Activated CD4-positive, alpha-beta T cell treated with anti-CD3 and anti-CD28 coated beads, Interleukin-2, amount 50 U/mL, for 24 hours (primary cell): Measurements from ENCODE around the gene HNRNPAB.
"Not testable (repeated sequence)": the region's sequence is repeated elsewhere in the genome, so short reads cannot be mapped to it uniquely, and the experiment has no call there.

Experiments
- DNase-seq, 2 donors: peaks; one replicate each; pipeline ENCODE4 v3.0.0-alpha.2; 2020; ENCODE audit warnings: low read depth in 1 of 2, low spot score in 1 of 2

Gene HNRNPAB

DNA sequence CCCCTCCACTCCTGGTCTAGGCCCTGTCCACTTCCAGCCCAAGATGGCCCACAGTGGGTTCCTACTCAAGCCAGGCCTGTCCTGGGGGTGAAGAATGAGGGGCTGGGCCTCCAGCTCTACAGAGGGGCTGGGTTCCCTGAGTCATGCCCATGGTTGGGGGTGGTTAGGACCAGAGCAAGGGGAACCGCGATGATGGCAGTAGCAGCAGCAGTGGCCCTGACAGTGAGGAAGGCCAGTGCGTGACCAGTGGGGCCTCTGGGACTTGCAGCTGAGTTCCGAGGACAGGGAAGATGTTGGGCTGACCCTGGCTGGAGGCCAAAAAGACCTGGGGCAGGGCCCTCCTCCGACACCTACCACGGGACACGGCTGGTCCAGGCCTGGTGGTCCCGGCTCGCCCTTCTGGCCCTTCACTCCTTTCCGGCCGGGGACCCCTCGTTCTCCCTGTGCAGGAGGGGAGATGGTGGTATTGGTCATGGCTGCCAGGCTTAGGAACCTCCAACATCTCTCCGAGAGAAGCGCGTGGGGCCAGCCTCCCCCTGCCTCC lies 37.4 kb downstream of the HNRNPAB start:
- DNase-seq: no peak

DNA sequence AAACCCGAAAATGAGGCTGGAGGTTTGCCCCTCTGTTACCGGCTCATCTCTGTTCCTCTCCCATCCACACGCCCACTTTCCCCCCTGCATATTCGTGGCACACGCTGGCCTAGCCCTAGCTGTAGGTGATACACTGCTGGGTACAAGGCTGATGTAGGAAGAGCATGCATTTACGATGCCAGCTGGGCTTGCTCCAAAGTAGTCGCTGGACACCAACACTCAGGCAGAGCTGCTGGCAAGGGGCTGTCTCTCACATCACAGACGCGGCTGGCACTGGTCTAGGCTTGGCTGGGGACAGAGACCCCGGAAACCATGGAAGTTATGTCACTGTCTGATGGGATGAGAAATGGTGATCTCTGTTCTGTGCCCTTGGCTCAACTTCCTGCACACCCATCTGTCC lies 38.1 kb downstream of the HNRNPAB start:
- no peak for DNase-seq

DNA sequence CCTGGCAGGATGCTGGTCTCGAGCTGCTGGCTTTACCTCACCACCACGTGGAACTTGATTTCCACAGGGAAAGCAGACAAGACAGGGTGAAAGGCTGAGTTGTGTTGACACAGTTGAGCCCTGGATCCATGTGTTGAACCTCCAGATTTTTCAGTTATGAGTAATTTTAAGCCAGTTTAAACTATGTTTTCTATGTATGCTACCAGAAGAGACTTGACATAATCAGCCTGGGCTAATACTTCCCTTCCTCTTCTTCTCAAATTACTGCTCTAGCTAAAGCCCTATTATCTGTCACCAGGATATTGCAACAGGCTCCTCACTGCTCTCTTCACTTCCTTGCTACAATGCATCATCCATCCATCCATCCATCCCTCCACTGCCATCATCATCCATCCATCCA lies 40.2 kb downstream of the HNRNPAB start:
- DNase-seq: no peak

DNA sequence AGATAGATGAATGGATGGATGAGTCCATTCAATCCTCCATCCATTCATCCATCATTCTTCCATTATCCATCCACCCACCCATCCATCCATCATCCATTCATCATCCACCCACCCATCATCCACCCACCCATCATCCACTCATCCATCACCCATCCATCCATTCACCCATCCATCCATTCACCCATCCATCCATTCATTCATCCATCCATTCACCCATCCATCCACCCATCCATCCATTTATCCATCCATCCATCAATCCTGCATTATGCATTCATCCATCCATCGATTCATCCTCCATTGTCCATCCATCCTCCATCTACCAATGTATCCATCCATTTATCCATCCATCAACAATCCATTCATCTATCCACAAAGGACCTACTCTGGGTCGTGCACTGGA lies 41.1 kb downstream of the HNRNPAB start:
- DNase-seq: no peak

DNA sequence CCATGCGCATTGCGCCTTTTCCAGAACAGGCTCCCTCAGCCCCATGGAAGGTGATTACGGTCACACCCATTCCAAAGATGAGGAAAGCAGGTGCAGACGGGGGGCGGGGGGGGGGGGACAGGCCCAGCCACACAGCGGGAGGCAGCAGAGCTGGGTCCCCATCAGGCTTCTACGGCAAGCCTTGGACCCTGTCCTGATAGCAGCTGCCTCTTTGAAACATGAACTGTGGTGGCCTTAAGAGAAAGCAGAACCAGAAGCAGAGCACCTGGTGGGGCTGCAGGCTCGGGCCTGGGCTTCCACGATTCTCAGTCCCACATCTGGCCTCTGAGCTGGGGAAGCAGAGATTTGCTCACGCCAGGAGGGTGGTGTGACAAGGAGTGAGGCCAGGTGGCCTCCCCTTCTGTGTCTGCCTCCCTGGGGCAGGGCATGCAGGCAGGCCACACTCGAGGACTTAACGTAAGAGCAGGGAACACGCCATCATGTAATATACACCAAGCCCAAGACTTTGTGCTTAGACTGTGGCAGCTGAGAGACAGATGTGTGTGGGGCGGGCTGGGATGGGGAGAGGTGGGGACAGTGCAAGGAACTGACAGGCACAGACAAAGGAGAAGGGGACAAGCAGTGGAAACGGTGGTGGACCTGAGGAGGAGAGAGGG lies 42.4 kb downstream of the HNRNPAB start:
- no peak for DNase-seq

DNA sequence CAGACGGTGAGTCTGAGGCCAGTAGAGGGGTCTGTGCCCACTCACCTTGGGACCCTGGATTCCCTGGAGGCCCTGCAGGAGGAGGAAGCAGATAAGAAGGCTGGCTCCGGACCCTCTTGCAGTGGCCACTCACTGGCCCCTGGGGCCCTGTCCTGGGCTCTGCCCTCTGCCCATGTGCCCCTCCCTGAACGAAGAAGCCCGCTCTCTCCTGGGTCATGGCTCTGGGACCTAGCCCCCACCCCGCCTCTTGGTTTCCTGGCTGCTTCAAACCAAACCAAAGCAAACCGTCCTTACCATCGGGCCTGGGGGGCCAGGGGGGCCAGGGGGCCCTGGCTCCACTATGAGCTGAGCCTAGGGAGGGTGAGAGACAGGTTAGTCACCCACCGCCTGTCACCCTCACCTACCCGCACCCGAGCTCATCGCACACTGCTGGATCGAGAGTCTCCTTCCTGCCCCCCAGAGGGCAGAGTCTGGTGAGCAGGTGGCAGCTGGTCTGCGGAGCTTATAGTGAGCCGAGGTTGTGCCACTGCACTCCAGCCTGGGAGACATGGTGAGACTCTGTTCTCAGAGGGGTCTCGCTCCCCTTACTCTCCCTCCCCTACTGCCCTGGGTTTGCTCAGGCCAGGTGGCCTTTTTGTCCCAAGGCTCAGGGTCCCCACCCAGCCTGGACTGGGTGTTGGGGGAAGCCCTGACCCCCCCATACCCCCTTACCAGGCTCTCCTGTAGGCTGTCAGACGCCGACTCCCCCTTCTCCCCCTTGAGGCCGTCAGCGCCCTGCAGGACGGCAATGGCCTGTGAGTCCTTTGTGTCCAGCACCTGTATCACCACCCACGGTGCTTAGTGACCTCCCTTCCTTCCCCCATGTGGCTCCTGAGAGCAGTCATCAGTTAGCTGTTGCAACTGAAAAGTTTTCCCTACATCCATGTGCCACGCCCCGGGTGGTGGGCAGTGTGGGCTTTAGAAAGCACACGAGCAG lies 43.4 kb downstream of the HNRNPAB start:
- no peak for DNase-seq

DNA sequence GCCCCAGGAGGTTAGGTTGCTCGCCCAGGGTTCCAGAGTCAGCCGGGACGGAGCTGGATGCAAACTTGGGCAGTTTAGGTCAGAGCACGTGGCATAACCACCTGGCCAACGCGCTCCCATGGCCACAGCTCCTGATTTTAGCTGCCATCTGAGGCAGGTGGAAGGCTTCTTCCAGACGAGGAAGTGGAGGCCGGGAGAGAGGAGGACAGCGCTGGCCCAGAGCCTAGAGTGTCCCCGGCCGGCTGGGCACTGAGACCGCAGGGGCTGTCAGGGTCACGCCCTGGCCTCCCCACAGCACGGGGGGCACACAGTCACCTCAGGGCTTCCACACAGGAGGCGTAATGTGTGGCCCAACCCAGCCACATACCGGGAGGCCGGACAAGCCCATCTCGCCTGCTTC lies 44.4 kb downstream of the HNRNPAB start:
- no peak for DNase-seq

DNA sequence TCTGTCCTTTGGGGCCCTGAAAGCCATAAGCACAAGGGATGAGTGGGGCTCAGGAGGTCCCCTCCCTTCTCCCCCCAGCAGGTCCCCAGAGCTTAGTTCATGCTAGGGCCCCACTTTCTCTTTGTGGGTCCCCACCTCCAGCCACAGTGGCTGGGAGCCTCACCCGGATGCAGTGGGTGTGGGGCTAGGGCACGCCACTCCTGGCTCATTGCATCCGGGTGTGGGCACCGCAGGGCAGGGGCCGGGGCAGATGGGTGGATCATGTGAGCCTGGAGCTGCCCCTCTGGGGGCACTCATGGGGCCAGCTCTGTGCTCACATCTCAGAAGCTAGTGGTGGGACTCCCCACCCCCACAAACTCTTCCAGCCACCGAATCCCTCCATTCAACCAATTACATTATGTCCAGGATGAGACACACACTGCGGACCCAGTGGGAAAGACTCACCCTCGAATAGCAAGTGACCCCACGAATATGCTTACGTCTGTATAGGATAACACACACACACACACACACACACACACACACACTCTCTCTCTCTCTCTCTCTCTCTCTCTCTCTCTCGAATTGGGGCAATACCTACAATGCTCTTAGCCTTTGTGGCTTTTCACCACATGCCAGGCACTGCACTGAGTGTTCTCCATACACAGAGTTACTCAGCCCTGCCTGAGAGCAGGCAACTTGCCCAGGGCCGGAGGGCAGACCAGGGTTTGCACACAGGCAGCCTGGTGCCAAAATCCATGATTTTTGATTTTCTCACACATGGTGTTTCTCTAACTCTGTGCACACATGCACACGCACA lies 45.1 kb downstream of the HNRNPAB start:
- DNase-seq: no peak

DNA sequence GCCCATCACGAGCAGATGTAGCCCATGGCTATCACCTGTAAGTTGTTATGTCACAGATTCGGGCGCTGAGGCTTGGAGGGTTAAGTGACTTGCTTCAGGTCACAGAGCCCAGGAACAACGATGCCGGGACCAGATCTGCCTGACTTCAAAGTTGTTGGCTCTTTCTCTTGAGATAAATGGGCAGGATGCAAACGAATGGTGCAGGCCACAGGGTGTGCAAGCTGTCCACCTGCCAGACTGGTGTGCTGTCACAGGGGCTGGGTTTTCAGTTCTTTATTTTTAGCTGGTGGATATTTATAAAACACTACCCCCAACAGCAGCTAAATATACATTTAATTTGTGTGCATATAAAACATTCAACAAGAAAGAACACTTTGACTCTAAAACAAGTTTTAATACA lies 45.9 kb downstream of the HNRNPAB start:
- DNase-seq: no peak

DNA sequence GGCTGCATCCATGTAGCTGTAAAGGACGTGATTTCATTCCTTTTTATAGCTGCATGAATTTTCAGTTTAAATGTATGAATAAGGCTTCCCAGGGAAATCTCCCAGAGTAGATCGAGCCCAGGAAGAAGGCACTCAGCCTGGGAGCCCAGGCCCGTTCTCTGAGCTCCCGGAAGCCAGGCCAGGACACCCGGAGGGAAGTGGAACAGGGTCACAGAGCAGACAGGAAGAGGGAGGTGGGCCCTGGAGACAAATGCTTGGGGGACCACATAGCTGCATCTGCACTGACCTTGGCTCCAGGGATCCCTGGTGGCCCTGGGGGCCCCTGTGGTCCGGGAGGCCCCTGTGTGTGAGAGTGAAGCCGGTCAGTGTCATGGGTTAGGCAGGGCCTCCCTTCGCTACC lies 47.9 kb downstream of the HNRNPAB start:
- no peak for DNase-seq

DNA sequence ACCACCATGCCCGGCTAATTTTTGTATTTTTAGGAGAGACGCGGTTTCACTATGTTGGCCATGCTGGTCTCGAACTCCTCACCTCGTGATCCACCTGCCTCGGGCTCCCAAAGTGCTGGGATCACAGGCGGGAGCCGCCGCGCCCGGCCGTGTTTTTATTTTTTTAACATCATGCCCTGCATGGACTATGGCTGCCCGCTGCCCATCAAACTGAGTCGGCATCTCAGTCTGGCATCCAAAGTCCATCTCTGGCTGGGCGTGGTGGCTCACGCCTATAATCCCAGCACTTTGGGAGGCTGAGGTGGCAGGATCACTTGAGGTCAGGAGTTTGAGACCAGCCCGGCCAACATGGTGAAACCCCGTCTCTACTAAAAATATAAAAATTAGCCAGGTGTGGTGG lies 49.3 kb downstream of the HNRNPAB start:
- DNase-seq: not testable (repeated sequence)

DNA sequence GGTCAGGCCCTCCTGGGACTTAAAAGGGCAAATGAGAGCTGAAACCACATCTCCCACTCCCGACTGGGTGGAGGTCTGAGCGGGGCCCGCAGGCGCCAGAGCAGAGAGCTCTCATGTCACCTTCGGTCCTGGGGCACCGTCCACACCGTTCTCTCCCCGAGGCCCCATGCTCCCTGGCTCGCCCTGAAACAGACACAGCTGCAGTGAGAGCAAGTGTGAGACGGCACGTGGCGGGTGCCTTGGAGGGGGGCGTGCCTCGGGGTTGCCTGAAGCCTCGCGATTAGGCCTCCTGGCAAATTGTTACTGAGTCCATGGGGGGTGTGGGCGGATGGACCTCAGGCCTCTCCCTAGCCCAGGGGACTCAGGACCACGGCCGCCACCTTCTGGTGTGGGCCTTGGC lies 52.4 kb downstream of the HNRNPAB start:
- no peak for DNase-seq

DNA sequence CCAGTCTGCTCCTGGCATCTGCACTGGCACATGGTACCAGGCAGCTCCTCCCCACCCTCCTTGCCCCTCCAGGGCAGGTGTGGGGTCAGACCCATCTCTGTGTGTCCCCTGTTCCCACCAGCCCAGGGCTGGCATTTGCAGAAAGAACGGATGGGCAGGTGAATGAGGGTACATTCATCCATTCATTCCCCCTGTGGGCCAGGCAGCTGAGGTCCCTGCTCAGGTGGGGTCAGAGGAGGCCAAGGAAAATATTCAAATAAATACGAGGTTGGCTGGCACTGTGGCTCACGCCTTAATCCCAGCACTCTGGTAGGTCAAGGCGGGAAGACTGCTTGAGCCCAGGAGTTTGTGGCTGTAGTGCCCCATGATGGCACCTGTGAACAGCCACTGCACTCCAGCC lies 53.3 kb downstream of the HNRNPAB start:
- DNase-seq: no peak

DNA sequence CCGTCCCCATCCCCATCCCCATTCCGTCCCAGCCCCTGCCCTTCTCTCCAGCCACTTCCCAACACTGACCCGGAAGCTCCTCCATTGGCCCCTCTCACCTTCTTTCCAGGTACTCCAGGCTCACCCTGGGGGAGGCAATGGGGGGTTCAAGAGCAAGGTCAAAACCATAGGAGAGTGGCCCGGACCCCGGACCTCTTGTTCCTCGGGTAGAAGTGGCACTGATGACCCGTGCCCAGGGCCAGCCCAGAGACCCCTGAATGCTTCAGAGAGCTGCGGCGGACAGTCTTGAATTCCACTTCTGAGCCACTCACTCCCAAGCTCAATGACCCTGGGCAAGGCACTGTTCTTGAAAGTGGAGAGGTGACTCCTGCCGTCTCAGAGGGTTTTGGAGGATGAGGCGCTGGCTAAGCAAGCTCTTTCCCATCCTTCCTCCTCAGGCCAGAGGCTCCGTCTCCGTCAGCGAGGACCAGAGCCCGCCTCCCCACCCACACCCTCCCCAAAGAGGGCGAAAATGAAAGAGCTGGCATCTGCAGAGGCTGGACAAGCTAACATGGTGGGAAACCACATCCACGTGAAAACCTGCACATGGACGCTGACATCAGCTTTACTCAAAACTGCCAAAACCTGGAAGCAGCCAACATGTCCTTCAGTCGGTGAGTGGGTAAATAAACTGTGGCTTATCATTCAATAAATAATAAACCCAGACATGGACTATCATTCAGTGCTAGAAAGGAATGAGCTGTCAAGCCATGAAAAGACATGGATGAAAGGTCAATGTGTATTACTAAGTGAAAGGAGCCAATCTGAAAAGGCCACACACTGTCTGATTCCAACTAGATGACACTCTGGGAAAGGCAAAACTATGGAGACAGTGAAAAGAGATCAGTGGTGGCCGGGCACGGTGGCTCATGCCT lies 55.5 kb downstream of the HNRNPAB start:
- DNase-seq: no peak
